Kasumi-1 (cell line): ENCODE results near the gene MS4A6A.
"Not testable (repeated sequence)": the region's sequence is repeated elsewhere in the genome, so short reads cannot be mapped to it uniquely, and the experiment has no call there.

ENCODE experiments used
- DNase-seq, 2 experiments: peaks; one replicate each; lab custom pipeline; 2025; lab: John Stamatoyannopoulos, UW

Gene MS4A6A

DNA sequence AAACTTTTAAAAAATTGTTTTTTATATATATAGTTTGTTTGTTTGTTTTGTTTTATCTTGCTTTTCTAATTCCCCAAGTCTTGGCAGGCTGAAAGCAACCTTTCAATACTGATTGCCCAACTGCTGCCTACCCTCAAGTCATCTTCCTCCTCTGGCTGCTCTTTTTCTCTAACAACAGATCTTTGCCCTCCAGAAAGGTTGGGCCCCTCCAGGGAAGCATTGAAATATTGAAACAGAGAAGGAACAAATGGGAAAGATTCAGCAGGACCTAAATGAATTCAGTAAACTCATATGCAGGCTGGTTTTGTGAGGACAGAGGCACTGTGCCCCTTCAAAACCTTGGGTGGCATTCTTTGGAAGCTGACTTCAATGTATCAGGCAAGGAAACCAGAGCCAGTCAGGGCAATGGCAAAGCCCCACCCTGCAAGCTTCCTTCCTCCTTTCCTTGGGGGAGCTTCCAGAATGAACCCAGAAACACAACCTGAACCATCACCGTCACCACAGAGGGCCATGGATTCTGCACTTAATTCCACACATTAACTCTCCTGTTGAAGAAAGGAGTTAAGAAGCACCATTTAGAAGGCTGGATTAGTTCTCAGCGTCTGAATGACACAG lies 815 bp upstream of the MS4A6A start:
- DNase-seq = peak; percentile 12 to 13

DNA sequence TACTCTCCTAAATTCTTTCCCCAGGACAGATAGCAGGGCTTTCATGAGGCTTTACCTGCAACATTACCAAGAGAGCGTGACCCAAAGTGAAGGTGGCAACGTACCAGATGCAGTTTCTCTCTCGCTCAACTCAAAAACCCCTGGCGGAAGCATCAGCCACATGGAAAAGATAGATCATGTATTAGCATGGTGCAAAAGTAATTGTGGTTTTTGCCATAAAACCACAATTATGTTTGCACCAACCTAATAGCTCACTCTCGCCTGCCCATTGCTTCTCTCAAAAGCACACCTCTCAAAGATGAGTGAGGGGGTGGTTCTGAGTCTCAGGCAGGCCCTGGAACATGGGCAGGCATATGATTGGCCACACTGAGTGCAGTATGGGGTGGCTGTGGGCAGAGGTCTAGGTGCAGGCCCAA lies 7.0 kb downstream of the MS4A6A start:
- DNase-seq = no peak

DNA sequence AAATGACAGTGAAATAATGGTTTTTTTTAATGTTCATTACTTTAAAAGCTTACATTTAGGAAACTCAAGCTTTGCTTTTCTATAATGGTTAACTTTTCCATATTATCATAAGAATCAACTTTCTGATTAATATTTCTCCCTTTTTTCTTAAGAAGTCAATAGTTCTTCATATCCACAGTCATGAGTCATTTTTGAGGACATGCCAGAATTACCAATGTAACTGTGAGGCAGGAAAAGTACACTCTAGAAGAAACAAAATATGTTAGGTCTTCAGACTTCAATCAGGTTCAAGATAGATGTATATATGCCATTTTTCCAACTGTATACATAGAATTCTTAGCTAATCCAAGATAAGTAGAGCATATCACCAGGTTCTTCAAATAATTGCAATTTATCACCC lies 10.9 kb downstream of the MS4A6A start:
- no peak for DNase-seq

DNA sequence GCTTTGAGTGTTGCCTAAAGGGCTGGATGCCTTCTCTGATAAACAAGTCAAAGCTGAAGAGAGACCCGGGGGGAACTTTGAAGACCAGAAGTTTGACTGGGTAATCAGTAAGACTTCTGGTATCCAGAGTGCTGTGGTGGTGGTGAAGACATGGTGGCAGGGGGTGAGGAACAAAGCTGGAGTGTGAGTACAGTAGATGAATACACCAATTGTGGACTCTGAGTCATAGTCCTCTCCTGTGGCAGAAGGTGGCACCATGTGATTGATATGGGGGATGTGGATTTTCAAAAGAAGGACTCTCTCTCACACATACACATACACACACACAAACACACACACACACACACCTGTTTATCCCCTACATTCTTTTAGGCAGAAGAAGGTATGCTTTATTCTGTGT lies 12.3 kb downstream of the MS4A6A start:
- DNase-seq = no peak

DNA sequence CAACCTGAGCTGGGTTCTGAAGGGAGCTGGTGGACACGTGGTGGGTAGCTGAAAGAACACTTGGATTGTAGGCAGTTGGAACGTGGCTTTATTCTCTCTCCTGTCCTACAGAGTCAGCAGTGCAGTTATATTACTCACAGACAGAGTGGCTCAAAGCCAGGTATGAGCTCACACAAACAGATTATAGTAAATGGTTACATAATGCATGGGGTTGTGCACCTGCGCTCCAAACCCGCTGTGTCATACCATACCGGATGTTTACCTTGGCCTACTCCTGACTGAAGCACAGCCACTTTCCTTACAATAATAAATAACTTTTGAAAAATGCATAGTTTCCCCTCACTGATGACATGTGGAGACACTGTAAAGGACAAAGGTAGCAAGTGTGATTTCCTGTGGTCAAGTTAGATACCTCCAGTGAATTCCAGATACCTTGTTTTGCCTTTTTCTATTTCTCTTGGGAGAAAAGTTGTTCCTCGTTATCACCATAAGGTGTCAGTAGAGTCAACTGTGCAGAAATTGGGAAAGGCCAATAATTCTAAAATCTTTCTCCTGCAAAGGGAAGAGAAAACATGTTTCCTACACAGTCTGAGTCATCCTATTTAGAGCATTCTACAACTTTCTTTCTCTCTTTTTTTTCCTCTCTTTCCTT lies 13.5 kb downstream of the MS4A6A start:
- DNase-seq = peak; percentile 11 to 41

DNA sequence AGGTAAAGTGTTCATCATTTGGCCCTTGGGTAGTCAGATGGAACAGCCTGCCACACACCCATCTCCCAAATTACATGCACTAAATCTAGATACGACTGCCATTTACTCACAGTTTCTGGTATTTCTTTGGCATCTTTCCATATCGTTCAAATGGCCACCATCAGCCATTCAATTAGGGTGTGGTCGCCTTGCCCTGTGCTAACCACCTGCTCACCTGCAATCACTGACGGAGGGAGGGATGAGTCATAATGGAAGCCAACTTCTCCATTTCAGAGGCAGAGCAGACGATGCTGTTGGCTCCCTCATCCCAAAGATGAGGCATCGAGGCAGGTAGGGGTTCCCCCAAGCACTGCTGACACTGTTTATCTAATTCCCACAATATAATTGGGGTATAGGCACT lies 14.6 kb downstream of the MS4A6A start:
- no peak for DNase-seq

DNA sequence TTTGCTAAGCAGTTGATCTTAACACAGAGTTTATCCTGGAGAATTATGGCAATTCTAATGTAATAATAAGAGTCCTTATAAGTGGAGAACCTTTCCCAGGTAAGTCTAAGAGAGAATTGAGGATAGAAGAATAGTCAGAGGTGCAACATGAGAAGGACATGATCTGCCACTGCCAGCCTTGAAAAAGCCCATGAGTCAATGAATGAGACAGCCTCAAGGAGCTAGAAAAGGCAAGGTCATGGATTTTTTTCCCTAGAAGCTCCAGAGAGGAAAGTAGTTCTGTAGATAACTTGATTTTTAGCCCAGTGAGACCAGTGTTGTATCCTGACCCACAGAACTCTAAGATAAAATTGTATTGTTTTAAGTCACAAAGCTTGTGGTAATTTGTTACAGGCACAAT lies 16.9 kb downstream of the MS4A6A start:
- no peak for DNase-seq

DNA sequence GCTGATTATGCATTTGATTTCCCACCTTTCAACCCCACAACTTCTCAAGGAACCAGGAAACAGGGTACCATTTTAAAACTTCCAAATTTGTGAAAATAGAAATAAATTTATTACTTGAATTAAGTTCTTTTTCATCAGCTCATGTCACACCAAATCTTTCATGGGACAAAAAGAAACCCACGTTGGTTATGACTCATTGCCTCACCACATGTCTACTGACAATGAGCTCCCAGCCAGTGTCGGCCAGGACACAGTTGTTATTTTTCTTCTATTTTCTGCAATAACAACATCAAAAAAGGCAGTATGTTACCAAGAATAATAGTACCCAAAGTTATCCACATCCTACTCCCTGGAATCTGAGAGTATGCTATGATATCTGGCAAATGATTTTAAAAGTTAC lies 17.3 kb downstream of the MS4A6A start:
- DNase-seq = no peak

DNA sequence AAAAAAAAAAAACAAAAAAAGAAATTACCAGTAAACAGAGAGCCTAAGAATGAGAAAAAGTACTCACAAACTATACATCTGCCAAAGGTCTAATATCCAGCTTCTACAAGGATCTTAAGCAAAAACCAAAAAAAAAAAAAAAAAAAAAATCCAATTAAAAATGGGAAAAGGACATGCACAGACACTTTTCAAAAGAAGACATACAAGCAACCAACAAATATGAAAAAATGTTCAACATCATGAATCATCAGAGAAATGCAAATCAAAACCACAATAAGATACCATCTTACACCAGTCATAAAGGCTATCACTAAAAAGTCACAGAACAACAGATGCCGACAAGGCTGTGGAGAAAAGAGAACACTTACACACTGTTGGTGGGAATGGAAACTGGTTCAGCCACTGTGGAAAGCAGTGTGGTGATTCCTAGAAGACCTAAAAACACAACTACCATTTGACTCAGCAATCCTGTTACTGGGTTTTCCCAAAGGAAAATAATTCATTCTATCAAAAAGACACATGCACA lies 18.3 kb downstream of the MS4A6A start:
- DNase-seq = no peak

DNA sequence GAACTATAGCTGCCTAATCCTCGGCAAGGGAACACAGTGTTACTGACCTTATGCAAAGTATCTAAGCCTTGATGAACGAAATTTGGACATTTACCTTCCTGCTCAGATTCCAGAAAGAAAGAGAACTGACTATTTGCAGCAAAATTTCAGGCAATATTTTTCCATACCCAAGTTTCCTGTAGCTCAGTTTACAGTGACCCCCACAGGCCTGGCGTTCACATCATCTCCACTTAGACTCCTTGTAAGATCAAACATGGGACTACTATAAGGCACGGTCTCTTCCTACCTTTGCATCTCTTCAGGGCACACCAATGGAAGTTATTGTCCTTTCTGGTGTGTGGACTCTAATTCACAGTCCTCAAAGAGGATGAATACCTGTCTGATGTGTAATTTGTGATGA lies 21.1 kb downstream of the MS4A6A start:
- DNase-seq = no peak

DNA sequence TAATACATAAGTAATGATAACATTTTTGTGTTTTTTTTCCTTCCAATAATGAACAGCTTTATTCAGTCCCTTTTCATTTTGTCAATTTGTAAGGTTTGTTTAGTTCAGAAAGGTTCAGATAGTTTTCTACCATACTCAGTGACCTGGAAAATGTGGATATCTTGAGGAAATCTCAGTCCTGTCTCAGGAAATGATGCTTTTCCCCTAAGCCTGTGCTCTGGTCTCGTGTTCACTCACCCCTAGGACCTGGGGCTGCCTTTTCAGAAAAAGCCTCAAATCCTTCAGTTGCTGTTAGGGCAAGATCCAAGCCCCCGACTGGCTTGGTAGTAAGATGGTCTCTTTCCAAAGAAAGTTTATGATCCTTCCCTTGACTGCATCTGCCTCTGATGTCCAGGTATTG lies 21.8 kb downstream of the MS4A6A start:
- DNase-seq = no peak

DNA sequence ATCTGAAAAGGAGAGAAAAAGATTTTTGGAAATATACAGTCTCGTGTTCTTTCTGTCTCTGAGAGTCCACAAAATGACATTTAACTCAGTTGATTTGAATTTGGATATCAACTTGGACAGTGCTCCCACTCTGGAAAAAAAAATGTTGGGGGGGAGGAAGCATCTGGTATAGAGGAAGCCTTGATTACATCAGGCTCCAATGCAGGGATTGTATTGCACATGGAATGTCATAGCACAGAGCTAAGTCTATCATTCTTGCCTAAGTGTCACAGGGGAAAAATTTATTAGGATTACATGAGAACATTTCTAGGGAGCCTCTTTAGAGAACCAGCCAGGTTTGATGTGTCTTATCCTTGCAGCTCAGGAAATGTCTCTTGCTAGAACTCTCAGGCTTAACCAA lies 23.0 kb downstream of the MS4A6A start:
- DNase-seq = no peak

DNA sequence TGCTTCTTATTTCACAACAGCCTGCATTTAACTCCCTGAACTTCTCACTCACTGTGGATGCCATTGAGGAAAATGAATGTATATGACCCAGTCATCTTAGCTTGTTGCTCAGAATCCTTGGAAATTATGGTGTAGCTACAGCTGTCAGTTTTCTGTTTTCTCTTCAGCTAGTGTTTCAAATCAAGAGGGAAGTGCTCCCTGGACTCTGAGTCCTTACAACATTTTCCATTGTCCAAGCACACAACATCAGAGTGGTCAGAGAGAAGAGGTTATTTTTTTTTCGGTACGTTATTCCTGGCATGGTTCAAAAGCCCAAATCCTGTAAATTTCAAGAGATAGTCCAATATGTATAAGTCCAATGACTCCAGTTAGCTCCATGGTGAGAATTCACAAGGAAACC lies 23.6 kb downstream of the MS4A6A start:
- no peak for DNase-seq

DNA sequence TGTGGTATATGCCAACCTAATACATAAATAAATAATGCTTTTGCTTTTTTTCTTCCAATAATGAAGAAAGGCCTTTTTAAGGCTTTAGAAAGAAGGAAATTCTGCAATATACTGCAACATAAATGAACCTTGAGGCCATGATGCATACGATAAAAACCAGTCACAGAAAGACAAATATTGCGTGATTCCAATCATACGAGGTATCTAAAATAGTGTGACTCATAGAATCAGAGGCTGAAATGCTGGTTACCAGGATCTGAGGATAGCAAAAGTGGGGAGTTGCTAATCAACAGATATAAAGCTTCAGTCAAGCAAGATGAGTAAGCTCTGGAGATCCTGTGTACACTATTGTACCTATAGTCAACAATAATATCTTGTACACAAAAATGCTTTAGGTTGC lies 24.2 kb downstream of the MS4A6A start:
- DNase-seq = no peak

DNA sequence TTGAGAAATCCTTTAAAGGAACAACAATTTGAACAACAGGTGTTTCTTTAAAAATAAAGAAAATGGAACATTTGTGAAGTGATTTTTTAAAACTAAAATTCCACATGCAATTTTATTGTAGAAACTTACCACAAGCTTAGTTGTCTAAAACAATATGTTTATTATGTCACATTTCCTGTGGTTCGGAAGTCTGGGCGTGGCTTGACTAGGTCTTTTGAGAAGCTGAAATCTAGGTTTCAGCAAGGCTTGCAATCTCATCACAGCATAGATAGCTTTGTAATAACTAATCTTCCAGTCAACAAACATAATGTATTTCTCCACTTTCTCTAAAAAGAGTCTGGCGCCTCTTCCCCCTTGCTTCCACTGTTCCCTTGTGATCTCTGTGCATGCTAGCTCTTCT lies 27.0 kb downstream of the MS4A6A start:
- DNase-seq = no peak

DNA sequence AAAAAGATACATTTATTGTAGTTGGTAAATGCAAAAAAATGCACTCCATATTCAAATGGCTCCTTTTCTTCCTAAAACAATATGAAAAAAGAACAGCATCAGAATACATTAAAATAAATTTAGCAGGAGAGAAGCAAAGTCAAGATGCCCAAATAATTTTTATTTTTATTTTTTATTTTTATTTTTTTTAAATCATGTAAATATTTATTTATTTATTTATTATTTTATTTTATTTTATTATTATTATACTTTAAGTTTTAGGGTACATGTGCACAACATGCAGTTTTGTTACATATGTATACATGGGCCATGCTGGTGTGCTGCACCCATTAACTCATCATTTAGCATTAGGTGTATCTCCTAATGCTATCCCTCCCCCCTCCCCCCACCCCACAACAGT lies 30.2 kb downstream of the MS4A6A start:
- not testable (repeated sequence) for DNase-seq

DNA sequence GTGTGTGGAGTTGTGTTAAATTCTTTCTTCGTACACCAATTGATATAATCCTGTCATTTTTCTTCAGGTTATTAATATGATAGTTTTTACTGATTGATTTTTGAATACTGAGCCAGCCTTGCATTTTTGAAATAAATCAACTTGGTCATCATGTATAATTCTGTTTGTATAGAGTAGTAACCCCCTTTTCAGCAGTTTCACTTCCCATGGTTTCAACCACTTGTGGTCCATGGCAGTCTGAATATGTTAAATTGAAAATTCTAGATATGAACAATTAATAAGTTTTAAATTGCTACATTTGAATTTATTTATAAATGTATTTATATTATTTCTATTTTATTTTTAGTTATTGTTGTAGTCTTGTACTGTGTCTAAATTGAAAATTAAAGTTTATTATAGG lies 32.6 kb downstream of the MS4A6A start:
- no peak for DNase-seq

DNA sequence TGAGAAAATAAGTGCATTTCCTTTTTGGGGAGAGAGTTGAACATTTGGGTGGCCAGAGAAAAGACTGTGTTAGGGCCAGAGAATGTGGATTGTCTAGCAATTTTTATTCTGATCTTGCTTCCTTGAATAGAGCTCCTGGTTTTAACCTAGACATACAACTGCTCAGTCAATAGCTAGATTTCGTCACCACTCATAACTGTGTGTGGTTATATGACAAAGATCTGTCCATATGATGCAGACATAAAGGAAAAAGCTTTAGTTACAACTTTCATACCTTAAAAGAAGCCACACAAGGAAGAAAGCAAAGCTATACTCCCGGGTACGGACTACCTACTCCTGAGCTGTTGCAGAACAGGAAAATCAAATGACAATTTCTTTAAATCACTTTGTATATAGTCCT lies 37.2 kb downstream of the MS4A6A start:
- DNase-seq = no peak

DNA sequence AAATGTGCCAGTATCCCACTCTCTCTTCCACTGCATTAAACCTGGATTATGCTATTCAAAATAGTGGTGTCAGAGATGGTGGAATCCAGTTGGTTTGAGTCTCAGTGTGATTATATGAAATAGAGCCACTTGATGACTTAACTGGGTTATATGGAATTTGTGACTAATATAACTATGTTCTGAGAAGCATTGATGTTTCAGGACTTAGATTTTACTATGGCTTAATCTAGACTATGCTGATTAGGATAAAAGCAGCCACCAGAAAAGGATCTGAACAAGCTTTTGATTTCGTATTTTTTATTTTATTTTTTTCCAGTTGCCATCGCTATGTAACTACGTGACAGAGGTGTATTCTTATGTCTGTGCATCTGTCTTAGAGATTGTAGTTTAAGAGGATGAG lies 39.1 kb downstream of the MS4A6A start:
- no peak for DNase-seq

DNA sequence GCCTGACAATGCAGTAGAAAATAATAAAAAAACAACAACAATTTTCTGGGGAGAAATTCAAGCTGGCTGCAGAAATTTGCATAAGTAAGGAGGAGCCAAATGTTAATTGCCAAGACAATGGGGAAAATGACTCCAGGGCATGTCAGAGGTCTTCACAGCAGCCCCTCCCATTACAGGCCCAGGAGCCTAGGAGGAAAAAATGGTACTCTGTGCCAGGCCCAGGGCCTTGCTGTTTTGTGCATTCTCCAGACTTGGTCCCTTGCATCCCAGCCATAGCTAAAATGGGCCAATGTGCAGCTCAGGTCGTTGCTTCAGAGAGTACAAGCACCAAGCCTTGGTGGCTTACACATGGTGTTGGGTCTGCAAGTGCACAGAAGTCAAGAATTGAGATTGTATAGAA lies 49.0 kb downstream of the MS4A6A start:
- no peak for DNase-seq

DNA sequence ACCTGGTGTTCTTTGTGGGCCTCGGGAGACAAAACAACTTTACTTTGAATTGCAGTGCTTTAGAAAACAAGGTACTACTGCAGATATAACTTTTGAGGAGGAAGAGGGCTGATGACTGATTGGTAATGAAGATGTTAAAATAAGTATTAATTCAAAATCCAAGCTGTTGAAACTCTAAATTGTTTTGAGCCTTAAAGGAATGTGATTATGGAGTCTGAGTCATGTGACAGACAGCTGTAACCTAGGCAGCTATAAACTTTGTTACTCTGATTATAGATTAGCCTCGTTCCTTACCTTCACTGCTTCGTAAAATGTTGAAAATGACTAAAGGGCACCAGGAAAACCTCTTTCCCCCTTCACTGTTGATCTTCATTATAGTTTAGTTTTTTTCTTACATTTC lies 51.0 kb downstream of the MS4A6A start:
- no peak for DNase-seq

DNA sequence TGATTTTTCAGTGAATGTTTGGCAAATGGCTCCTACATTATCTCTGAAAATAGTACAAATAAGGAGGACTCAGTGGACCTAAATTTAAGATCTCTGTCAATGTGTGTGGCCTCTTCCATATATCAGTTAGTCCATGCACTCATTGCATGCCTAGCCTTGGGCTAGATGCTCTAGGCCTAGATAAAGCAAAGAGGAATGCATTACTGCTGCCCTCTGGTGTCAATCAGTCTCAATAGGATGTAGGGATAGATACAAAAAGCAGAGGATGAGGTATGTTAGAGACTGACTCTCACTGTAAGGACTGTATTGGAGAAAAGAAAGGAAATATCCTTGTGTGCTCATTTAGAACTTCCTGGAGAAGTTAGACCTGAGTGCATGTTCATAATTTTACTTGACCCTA lies 52.4 kb downstream of the MS4A6A start:
- peak; percentile 62 to 70 for DNase-seq

DNA sequence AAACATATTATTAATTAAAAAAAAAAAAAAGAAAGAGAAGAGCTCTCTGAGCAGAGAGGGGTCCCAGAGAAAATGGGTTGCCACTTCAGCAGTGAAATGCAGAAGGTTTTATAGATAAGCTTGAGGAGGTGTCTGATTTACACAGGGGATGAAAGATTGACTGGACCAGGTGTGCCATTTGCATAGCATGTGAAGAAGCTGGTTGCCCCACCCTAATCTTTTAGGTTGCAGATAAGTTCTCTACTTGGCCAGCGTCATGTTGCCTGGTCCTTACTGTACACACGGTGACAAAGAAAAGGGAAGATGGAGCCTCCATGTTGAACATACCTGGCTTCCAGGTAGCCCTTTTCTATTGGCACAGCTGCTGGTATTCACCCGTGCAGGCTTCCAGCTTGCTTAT lies 53.0 kb downstream of the MS4A6A start:
- no peak for DNase-seq

DNA sequence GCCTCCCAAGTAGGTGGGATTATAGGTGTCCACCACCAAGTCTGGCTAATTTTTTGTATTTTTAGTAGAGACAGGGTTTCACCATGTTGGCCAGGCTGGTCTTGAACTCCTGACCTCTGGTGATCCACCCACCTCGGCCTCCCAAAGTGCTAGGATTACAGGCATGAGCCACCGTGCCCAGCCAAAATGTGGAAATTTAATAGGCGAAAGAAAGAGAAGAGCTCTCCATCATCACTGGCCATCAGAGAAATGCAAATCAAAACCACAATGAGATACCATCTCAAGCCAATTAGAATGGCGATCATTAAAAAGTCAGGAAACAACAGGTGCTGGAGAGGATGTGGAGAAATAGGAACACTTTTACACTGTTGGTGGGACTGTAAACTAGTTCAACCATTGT lies 54.0 kb downstream of the MS4A6A start:
- not testable (repeated sequence) for DNase-seq
